Stimulated activated CD4-positive, alpha-beta T cell treated with anti-CD3 and anti-CD28 coated beads, Interleukin-1b, Interleukin-23, amount 100 ng/mL, for 24 hours (primary cell): ENCODE measurements around the gene ZNF433.
"Not testable (repeated sequence)": the region's sequence is repeated elsewhere in the genome, so short reads cannot be mapped to it uniquely, and the experiment has no call there.

Source experiments
- DNase-seq, 4 experiments: peaks; one replicate each; pipeline ENCODE4 v3.0.0-alpha.2; 2020; ENCODE audit warnings: low read depth in 4 of 4, low spot score in 1 of 4

Gene ZNF433

GRCh38 chr19:12035220-12036172, at the start of gene ZNF433:
Gene ZNF433, minus strand, starts transcription at chr19:12035679. Its CDS starts 140 bp downstream, at chr19:12035539.
- peak; percentile 17 to 78 (median 57) for DNase-seq

- not testable (repeated sequence) for DNase-seq
These were observed 47.9 kb upstream of the ZNF433 start for GRCh38 chr19:12083336-12083735.

GRCh38 chr19:12077375-12077774, 41.9 kb upstream of the ZNF433 start:
- DNase-seq = no peak

GRCh38 chr19:12076331-12076730, 40.9 kb upstream of the ZNF433 start:
- not testable (repeated sequence) for DNase-seq

GRCh38 chr19:12075538-12076139, 40.2 kb upstream of the ZNF433 start:
- no peak for DNase-seq

- DNase-seq = peak; percentile 52 to 71 (median 56)
These were observed 29.4 kb upstream of the ZNF433 start, which contains the start of gene ZNF844 for GRCh38 chr19:12064590-12065538. Gene ZNF844, plus strand, starts transcription at chr19:12064731. Its CDS starts 143 bp downstream, at chr19:12064874.

- DNase-seq = no peak
These were observed 20.3 kb upstream of the ZNF433 start for GRCh38 chr19:12055784-12056183.

- peak in 2 of 4 experiments; percentile 53 to 64 for DNase-seq
These were observed 17.2 kb upstream of the ZNF433 start, which contains the start of gene ZNF878 for GRCh38 chr19:12052497-12053169. Gene ZNF878, minus strand, starts transcription at chr19:12052961. Its CDS starts 160 bp downstream, at chr19:12052801.

- no peak for DNase-seq
These were observed 16.6 kb upstream of the ZNF433 start for GRCh38 chr19:12052091-12052496.

- DNase-seq = no peak
These were observed 12.4 kb upstream of the ZNF433 start for GRCh38 chr19:12047868-12048267.

- no peak for DNase-seq
These were observed 8.4 kb upstream of the ZNF433 start for GRCh38 chr19:12043752-12044422.

- no peak for DNase-seq
These were observed 7.4 kb upstream of the ZNF433 start for GRCh38 chr19:12042893-12043292.

GRCh38 chr19:12034620-12035019, 859 bp downstream of the ZNF433 start:
- DNase-seq = no peak

GRCh38 chr19:12034198-12034597, 1.3 kb downstream of the ZNF433 start:
- DNase-seq = no peak

- DNase-seq = no peak
These were observed 19.7 kb downstream of the ZNF433 start for GRCh38 chr19:12015753-12016116.

GRCh38 chr19:12015015-12015752, 20.3 kb downstream of the ZNF433 start:
- DNase-seq = no peak

GRCh38 chr19:12000152-12000981, 35.1 kb downstream of the ZNF433 start:
- DNase-seq = no peak

- DNase-seq = no peak
These were observed 40.3 kb downstream of the ZNF433 start for GRCh38 chr19:11995174-11995573.
